ENCODE data around the gene TMEM156.
"Not testable (repeated sequence)": the region's sequence is repeated elsewhere in the genome, so short reads cannot be mapped to it uniquely, and the experiment has no call there.

TMEM156 gene

GRCh38 chr4:39029752-39030694, 2.2 kb downstream of the TMEM156 start:
- H3K4me1 ChIP-seq, result peaks cover 50% of the 10 kb centered on the region
- no peak overlapping the region for H3K27ac ChIP-seq
- no peak for TF ChIP-seq Cebpa-rat (IDR thresholded peaks at IDR 0.05)
- H3K9ac ChIP-seq, result no peak overlapping the region
- no peaks in the 10 kb centered on the region for H3K27me3 ChIP-seq
- no peak overlapping the region for H3K4me2 ChIP-seq
- no peak overlapping the region for H3K4me3 ChIP-seq
- no peaks in the 10 kb centered on the region for H3K36me3 ChIP-seq
- no peaks in the 10 kb centered on the region for H4K20me1 ChIP-seq
- no peaks in the 10 kb centered on the region for H3K9me3 ChIP-seq

GRCh38 chr4:39026096-39026495, 6.1 kb downstream of the TMEM156 start:
- H3K27me3 ChIP-seq, result no peaks in the 10 kb centered on the region
- no peak overlapping the region for H3K9ac ChIP-seq
- no peak overlapping the region for H3K4me3 ChIP-seq
- H4K20me1 ChIP-seq, result no peaks in the 10 kb centered on the region
- no peak overlapping the region for H3K4me2 ChIP-seq
- H3K36me3 ChIP-seq, result no peaks in the 10 kb centered on the region
- TF ChIP-seq Cebpa-rat (IDR thresholded peaks at IDR 0.05), result no peak
- no peak overlapping the region for H3K27ac ChIP-seq
- H3K9me3 ChIP-seq, result peaks cover 6% of the 10 kb centered on the region; the same call in 1 of the 2 replicates
- peaks cover 16% of the 10 kb centered on the region for H3K4me1 ChIP-seq

DNA sequence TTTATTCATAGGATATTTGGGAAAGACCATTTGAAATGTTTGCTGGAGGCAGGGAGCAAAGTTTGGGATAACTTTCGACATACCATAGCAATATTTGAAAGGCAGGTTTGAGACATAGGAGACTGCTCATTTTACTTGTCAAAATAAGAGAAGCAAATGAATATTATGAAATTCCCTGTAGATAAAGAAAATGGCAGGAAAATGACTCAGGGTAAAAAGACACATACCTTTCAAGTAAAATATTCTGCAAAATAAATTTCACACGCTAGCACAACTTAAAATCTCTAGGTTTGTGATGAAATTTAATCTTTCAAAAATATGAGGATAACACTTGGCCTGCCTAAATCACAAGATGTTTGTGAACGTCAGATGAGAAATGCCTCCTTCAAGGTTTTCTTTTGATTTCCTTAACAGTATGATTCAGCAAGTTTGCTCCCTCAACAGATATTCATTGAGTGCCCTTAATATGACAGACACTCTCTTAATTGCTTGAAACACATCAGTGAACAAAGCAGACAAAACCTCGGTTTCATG, 6.6 kb downstream of the TMEM156 start:
- TF ChIP-seq Cebpa-rat (IDR thresholded peaks at IDR 0.05), result no peak
- Histone ChIP-seq H3K27me3 (no peaks in the 10 kb centered on the region), H3K27ac (no peak overlapping the region), H3K9me3 (peaks cover 6% of the 10 kb centered on the region; the same call in 1 of the 2 replicates), H3K36me3 (no peaks in the 10 kb centered on the region), H3K4me1 (peaks cover 16% of the 10 kb centered on the region), H3K4me3 (no peak overlapping the region), H4K20me1 (no peaks in the 10 kb centered on the region), H3K4me2 (no peak overlapping the region), H3K9ac (no peak overlapping the region)

GRCh38 chr4:39024311-39024865, 7.8 kb downstream of the TMEM156 start:
- Histone ChIP-seq H3K9ac (no peak overlapping the region), H3K4me2 (no peak overlapping the region), H3K4me1 (peaks cover 16% of the 10 kb centered on the region), H3K9me3 (peaks cover 6% of the 10 kb centered on the region; the same call in 1 of the 2 replicates), H3K27ac (no peak overlapping the region), H3K27me3 (no peaks in the 10 kb centered on the region), H3K36me3 (no peaks in the 10 kb centered on the region), H4K20me1 (no peaks in the 10 kb centered on the region), H3K4me3 (no peak overlapping the region)
- TF ChIP-seq Cebpa-rat (IDR thresholded peaks at IDR 0.05), result no peak

GRCh38 chr4:39023059-39023458, 9.2 kb downstream of the TMEM156 start:
- no peak overlapping the region for H3K4me3 ChIP-seq
- H3K36me3 ChIP-seq, result no peaks in the 10 kb centered on the region
- TF ChIP-seq Cebpa-rat (IDR thresholded peaks at IDR 0.05), result no peak
- no peaks in the 10 kb centered on the region for H4K20me1 ChIP-seq
- H3K9ac ChIP-seq, result no peak overlapping the region
- no peak overlapping the region for H3K27ac ChIP-seq
- H3K4me2 ChIP-seq, result no peak overlapping the region
- H3K4me1 ChIP-seq, result peaks cover 17% of the 10 kb centered on the region
- peaks cover 6% of the 10 kb centered on the region; the same call in 1 of the 2 replicates for H3K9me3 ChIP-seq
- H3K27me3 ChIP-seq, result no peaks in the 10 kb centered on the region

DNA sequence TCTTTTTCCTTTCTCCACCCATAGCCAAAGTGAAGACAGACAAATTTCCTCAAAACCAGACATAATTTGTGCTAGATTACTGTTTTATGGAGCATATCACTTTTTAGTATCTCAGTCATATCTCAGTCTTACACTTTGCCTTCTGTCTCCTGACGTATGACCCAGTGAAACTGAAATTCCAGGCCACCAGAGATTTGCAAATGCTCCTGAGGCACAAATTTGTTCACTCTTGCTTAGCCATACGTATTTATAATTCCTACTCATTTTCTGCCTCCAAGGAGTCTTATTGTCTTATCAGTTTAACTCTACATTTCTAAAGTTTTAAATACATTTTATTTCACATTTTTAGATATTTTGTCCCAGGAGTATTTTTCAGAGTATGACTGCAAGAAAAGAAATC, 10.0 kb downstream of the TMEM156 start:
- no peak overlapping the region for H3K4me2 ChIP-seq
- peaks cover 6% of the 10 kb centered on the region; the same call in 1 of the 2 replicates for H3K9me3 ChIP-seq
- peaks cover 9% of the 10 kb centered on the region for H3K4me1 ChIP-seq
- no peak for TF ChIP-seq Cebpa-rat (IDR thresholded peaks at IDR 0.05)
- H3K4me3 ChIP-seq, result no peak overlapping the region
- no peak overlapping the region for H3K27ac ChIP-seq
- H3K9ac ChIP-seq, result no peak overlapping the region
- H3K27me3 ChIP-seq, result no peaks in the 10 kb centered on the region
- no peaks in the 10 kb centered on the region for H3K36me3 ChIP-seq
- no peaks in the 10 kb centered on the region for H4K20me1 ChIP-seq

DNA sequence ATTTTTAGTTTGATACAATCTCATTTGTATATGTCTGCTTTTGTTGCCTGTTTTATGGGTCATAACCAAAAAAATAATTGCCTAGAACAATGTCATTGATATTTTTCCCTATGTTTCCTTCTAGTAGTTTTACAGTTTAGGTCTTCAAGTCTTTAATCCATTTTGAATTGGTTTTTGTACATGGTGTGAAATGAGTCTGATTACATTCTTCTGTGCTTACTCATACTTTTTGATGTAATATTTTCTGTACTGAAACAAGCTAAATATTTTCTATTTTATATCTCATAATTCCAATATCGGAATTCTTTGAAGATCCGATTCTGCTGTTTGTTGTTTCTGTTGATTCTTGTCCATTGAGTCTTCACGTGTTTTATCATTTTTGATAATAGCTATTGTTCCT, 10.6 kb downstream of the TMEM156 start:
- H3K9me3 ChIP-seq, result peaks cover 12% of the 10 kb centered on the region
- H3K27ac ChIP-seq, result no peak overlapping the region
- H3K36me3 ChIP-seq, result no peaks in the 10 kb centered on the region
- no peaks in the 10 kb centered on the region for H3K27me3 ChIP-seq
- no peak overlapping the region for H3K9ac ChIP-seq
- no peaks in the 10 kb centered on the region for H4K20me1 ChIP-seq
- H3K4me1 ChIP-seq, result 0 out of 2 replicates have a peak, but pooled peaks cover 4% of the 10 kb centered on the region
- no peak for TF ChIP-seq Cebpa-rat (IDR thresholded peaks at IDR 0.05)
- H3K4me2 ChIP-seq, result no peak overlapping the region
- H3K4me3 ChIP-seq, result no peak overlapping the region

DNA sequence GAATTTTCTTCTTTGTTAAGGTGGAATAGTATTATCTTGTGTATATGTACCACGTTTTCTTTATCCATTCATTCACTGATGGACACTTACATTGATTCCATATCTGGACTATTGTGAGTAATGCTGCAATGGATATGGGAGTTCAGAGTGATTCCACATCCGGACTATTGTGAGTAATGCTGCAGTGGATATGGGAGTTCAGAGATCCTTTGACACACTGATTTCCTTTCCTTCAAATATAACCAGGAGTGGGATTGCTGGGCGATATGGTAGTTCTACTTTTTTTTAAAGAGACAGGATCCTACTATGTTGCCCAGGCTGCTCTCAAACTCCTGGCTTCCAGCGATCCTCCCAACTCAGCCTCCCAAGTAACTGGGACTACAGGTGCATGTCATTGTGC, 12.1 kb downstream of the TMEM156 start:
- Histone ChIP-seq H3K4me3 (no peak overlapping the region), H3K36me3 (no peaks in the 10 kb centered on the region), H3K9me3 (peaks cover 19% of the 10 kb centered on the region), H3K4me2 (no peak overlapping the region), H3K9ac (no peak overlapping the region), H3K4me1 (0 out of 2 replicates have a peak, but pooled peaks cover 4% of the 10 kb centered on the region), H4K20me1 (no peaks in the 10 kb centered on the region), H3K27me3 (no peaks in the 10 kb centered on the region), H3K27ac (no peak overlapping the region)
- TF ChIP-seq Cebpa-rat (IDR thresholded peaks at IDR 0.05), result no peak

GRCh38 chr4:39014028-39014427, 18.2 kb downstream of the TMEM156 start:
- no peak overlapping the region for H3K4me3 ChIP-seq
- no peaks in the 10 kb centered on the region for H4K20me1 ChIP-seq
- no peak overlapping the region for H3K9ac ChIP-seq
- 0 out of 2 replicates have a peak, but pooled peaks cover 4% of the 10 kb centered on the region for H3K4me1 ChIP-seq
- H3K27ac ChIP-seq, result no peak overlapping the region
- no peak overlapping the region for H3K4me2 ChIP-seq
- TF ChIP-seq Cebpa-rat (IDR thresholded peaks at IDR 0.05), result no peak
- no peaks in the 10 kb centered on the region for H3K36me3 ChIP-seq
- H3K9me3 ChIP-seq, result peaks cover 12% of the 10 kb centered on the region
- H3K27me3 ChIP-seq, result no peaks in the 10 kb centered on the region

DNA sequence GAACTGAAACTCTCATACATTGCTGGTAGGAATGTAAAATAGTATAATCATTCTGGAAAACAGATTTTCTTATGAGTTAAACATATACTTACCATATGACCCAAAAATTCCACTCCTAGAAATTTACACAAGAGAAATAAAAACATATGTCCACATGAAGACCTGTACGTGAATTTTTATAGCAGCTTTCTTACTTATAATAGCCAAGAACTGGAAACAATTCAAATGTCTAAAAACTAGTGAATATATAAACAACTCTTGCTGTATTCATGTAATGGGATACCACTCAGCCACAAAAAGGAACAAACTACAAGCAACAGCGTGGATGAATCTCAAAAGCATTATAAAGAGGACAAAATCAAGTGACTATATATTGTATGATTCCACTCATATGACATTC, 27.5 kb downstream of the TMEM156 start:
- Histone ChIP-seq H3K9me3 (peaks cover 10% of the 10 kb centered on the region), H3K4me3 (no peak overlapping the region), H3K9ac (no peak overlapping the region), H3K4me2 (no peak overlapping the region), H4K20me1 (no peaks in the 10 kb centered on the region), H3K4me1 (no peaks in the 10 kb centered on the region), H3K27ac (no peak overlapping the region), H3K36me3 (no peaks in the 10 kb centered on the region), H3K27me3 (no peaks in the 10 kb centered on the region)
- TF ChIP-seq Cebpa-rat (IDR thresholded peaks at IDR 0.05), result no peak

DNA sequence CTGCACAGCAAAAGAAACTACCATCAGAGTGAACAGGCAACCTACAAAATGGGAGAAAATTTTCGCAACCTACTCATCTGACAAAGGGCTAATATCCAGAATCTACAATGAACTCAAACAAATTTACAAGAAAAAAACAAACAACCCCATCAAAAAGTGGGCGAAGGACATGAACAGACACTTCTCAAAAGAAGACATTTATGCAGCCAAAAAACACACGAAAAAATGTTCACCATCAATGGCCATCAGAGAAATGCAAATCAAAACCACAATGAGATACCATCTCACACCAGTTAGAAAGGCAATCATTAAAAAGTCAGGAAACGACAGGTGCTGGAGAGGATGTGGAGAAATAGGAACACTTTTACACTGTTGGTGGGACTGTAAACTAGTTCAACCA, 30.2 kb downstream of the TMEM156 start:
- not testable (repeated sequence) for H3K27ac ChIP-seq, H3K9ac ChIP-seq, H4K20me1 ChIP-seq, H3K27me3 ChIP-seq, H3K36me3 ChIP-seq, H3K4me2 ChIP-seq, H3K4me1 ChIP-seq, H3K4me3 ChIP-seq
- peaks cover 18% of the 10 kb centered on the region for H3K9me3 ChIP-seq

Data from BLaER1 (cell line).